H1 (cell line): Measurements from ENCODE around the gene FBXO8. TPM values are rescaled to one million over a fixed set of nuclear protein-coding genes. Genes with fewer than 3 reads are reported as not detected.

Experiments used
- BRCA1 ChIP-seq: IDR thresholded peaks from 2 replicates; pipeline ENCODE4 v1.6.1; 2012; ENCODE audit warnings: low read depth, low read length, improper control_type of control experiment
- CEBPB ChIP-seq: IDR thresholded peaks from 2 replicates; pipeline ENCODE4 v1.6.1; 2012; ENCODE audit warnings: low read depth, low read length
- CHD1 ChIP-seq: IDR thresholded peaks from 2 replicates; pipeline ENCODE4 v1.6.1; 2012; ENCODE audit warnings: low read depth, low read length, improper control_type of control experiment
- CHD2 ChIP-seq: IDR thresholded peaks from 2 replicates; pipeline ENCODE4 v1.6.1; 2012; ENCODE audit warnings: low read length, improper control_type of control experiment
- GABPA ChIP-seq: IDR thresholded peaks from 2 replicates; pipeline ENCODE4 v1.6.1; 2011; ENCODE audit warnings: mild to moderate bottlenecking, low read length, moderate library complexity, borderline replicate concordance; ENCODE audit not compliant: insufficient read depth
- POLR2A ChIP-seq, 2 experiments: IDR thresholded peaks; 1 replicate in 1 of 2; 2 replicates in 1 of 2; pipeline ENCODE4 v1.6.1; 2011; ENCODE audit warnings: low read depth in 2 of 2, low read length in 2 of 2, mild to moderate bottlenecking in 2 of 2; ENCODE audit errors: control extremely low read depth in 1 of 2
- POU5F1 ChIP-seq: IDR thresholded peaks from 2 replicates; pipeline ENCODE4 v1.6.1; 2011; ENCODE audit warnings: low read depth, mild to moderate bottlenecking, low read length, moderate library complexity
- SIX5 ChIP-seq: IDR thresholded peaks from 2 replicates; pipeline ENCODE4 v1.6.1; 2011; ENCODE audit warnings: mild to moderate bottlenecking, low read depth, low read length
- SP1 ChIP-seq: IDR thresholded peaks from 2 replicates; pipeline ENCODE4 v1.6.1; 2011; ENCODE audit warnings: low read depth, low read length
- SP2 ChIP-seq: IDR thresholded peaks from 2 replicates; pipeline ENCODE4 v1.6.1; 2012; ENCODE audit warnings: mild to moderate bottlenecking, low read length, inconsistent platforms
- polyA plus RNA-seq, 7 experiments: library from polyadenylated mRNA; depleted of rRNA in 3 of 7; stranded (reverse) in 5 of 7; unstranded in 2 of 7; fragments of >200 nt in 5 of 7; fragments of 200-250 nt in 2 of 7; gene quantifications; 1 replicate in 5 of 7; 2 replicates in 1 of 7; 4 replicates in 1 of 7; pipeline versions ENCODE4 v1.2.1 to v1.2.3, GENCODE V29; 2011 to 2013; ENCODE audit warnings: missing spikeins in 2 of 7, mixed read lengths in 2 of 7
- total RNA-seq: library from RNA; stranded (reverse); fragmentation: NEBNext Ultra II Directional; extraction: Animal tissue kit (Norgen Biotek cat#: 25700); gene quantifications from 2 replicates; pipeline ENCODE4 v1.2.1, GENCODE V29; 2021
- TF ChIP-seq, protein P1 (sequence below): fragments of 300-600 bp; sonication (generic); IDR thresholded peaks from 2 replicates; pipeline ENCODE4 v1.7.1; 2012; ENCODE audit warnings: low read length, moderate library complexity, mild to moderate bottlenecking, inconsistent platforms; ENCODE audit not compliant: insufficient replicate concordance

The FBXO8 gene
- total and polyA plus RNA-seq, 2 of the 8 experiments (the other 6 are each of a cell fraction or from before 2014, with no cell fraction given), result 5.1 to 7.5 TPM

DNA sequence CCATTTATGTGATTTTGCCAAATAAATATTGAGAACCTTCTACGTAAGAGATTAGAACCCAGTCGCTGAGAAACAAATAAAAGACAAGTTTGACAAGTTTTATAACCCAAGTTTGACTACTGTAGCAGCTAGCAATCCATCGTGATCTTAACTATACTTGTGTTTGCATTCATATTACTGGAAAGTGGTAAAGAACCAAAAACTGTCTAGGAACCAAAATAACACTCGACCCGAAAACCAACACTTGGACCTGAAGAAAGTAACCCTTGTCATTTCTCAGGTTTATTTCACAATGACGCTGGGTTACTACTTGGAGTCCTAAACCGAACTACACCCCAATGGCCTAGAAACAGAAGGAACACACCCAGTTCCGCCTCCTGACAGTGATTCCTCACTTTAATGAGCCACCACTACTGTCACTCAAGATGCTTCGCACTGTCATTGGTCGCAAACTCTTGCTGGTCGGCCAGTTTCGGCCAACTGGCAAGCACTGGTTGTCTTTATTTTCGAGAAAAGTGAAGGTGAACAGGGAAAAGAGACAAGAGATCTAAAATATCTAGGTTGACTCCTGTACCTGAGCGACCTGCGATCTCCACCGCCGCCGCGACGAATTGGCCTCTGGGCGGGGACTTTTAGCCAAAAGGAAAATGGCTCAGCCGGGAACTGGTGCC, 496 bp downstream of the FBXO8 start (continued):
- TF ChIP-seq, protein P1, sequence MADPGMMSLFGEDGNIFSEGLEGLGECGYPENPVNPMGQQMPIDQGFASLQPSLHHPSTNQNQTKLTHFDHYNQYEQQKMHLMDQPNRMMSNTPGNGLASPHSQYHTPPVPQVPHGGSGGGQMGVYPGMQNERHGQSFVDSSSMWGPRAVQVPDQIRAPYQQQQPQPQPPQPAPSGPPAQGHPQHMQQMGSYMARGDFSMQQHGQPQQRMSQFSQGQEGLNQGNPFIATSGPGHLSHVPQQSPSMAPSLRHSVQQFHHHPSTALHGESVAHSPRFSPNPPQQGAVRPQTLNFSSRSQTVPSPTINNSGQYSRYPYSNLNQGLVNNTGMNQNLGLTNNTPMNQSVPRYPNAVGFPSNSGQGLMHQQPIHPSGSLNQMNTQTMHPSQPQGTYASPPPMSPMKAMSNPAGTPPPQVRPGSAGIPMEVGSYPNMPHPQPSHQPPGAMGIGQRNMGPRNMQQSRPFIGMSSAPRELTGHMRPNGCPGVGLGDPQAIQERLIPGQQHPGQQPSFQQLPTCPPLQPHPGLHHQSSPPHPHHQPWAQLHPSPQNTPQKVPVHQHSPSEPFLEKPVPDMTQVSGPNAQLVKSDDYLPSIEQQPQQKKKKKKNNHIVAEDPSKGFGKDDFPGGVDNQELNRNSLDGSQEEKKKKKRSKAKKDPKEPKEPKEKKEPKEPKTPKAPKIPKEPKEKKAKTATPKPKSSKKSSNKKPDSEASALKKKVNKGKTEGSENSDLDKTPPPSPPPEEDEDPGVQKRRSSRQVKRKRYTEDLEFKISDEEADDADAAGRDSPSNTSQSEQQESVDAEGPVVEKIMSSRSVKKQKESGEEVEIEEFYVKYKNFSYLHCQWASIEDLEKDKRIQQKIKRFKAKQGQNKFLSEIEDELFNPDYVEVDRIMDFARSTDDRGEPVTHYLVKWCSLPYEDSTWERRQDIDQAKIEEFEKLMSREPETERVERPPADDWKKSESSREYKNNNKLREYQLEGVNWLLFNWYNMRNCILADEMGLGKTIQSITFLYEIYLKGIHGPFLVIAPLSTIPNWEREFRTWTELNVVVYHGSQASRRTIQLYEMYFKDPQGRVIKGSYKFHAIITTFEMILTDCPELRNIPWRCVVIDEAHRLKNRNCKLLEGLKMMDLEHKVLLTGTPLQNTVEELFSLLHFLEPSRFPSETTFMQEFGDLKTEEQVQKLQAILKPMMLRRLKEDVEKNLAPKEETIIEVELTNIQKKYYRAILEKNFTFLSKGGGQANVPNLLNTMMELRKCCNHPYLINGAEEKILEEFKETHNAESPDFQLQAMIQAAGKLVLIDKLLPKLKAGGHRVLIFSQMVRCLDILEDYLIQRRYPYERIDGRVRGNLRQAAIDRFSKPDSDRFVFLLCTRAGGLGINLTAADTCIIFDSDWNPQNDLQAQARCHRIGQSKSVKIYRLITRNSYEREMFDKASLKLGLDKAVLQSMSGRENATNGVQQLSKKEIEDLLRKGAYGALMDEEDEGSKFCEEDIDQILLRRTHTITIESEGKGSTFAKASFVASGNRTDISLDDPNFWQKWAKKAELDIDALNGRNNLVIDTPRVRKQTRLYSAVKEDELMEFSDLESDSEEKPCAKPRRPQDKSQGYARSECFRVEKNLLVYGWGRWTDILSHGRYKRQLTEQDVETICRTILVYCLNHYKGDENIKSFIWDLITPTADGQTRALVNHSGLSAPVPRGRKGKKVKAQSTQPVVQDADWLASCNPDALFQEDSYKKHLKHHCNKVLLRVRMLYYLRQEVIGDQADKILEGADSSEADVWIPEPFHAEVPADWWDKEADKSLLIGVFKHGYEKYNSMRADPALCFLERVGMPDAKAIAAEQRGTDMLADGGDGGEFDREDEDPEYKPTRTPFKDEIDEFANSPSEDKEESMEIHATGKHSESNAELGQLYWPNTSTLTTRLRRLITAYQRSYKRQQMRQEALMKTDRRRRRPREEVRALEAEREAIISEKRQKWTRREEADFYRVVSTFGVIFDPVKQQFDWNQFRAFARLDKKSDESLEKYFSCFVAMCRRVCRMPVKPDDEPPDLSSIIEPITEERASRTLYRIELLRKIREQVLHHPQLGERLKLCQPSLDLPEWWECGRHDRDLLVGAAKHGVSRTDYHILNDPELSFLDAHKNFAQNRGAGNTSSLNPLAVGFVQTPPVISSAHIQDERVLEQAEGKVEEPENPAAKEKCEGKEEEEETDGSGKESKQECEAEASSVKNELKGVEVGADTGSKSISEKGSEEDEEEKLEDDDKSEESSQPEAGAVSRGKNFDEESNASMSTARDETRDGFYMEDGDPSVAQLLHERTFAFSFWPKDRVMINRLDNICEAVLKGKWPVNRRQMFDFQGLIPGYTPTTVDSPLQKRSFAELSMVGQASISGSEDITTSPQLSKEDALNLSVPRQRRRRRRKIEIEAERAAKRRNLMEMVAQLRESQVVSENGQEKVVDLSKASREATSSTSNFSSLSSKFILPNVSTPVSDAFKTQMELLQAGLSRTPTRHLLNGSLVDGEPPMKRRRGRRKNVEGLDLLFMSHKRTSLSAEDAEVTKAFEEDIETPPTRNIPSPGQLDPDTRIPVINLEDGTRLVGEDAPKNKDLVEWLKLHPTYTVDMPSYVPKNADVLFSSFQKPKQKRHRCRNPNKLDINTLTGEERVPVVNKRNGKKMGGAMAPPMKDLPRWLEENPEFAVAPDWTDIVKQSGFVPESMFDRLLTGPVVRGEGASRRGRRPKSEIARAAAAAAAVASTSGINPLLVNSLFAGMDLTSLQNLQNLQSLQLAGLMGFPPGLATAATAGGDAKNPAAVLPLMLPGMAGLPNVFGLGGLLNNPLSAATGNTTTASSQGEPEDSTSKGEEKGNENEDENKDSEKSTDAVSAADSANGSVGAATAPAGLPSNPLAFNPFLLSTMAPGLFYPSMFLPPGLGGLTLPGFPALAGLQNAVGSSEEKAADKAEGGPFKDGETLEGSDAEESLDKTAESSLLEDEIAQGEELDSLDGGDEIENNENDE, result no peak
- TF ChIP-seq CHD1 (no peak), SP2 (peak; percentile 72), POLR2A (IDR thresholded peaks at IDR 0.05; ENCODE audit: control extremely low read depth in 1 of 2, low read depth in 2 of 2, low read length in 2 of 2) (no peak), CEBPB (0 out of 2 replicates have a peak, but pooled peaks have one; percentile 16), SIX5 (no peak), CHD2 (peak; percentile 88), POU5F1 (no peak), BRCA1 (no peak), GABPA (no peak), SP1 (peak; percentile 98)
